HG03575 (cell line): Measurements from ENCODE around the gene EFNA2.
"Not testable (repeated sequence)": the region's sequence is repeated elsewhere in the genome, so short reads cannot be mapped to it uniquely, and the experiment has no call there.

Experiments
- ATAC-seq: cut with Tn5 transposase; IDR thresholded peaks from one replicate; pipeline ENCODE4 v1.9.1; 2021; ENCODE audit not compliant: unreplicated experiment, insufficient number of reproducible peaks, low FRiP score; ENCODE audit errors: extremely low read depth

The EFNA2 gene

GRCh38 chr19:1327125-1327524 lies 41.5 kb downstream of the EFNA2 start:
- ATAC-seq: no peak

GRCh38 chr19:1332208-1332607 lies 46.5 kb downstream of the EFNA2 start:
- ATAC-seq: not testable (repeated sequence)

- ATAC-seq: no peak
Measured at GRCh38 chr19:1336079-1336684, 50.5 kb downstream of the EFNA2 start.

- no peak for ATAC-seq
Measured at GRCh38 chr19:1340681-1341469, 55.2 kb downstream of the EFNA2 start.

- no peak for ATAC-seq
Measured at GRCh38 chr19:1343041-1343440, 57.4 kb downstream of the EFNA2 start.

DNA sequence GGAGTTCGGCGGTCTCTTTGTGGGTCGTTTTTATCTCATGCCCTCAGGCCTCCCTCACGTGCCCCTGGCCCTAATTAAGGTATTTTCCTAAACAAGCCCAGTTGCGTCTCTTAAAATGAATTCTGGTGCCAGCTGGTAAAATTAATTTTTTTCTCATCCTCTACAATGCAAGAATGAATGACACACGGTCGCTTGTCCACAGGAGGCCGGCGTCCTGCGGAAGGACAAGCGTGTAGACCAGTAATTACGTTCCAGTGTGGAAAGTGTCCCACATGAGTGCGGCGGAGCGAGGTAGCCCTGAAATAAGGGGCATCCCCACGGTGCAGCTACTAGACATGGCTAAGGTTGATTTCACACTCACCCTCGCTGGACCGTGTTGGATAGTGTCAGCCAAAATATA lies 63.5 kb downstream of the EFNA2 start:
- ATAC-seq: no peak

- no peak for ATAC-seq
Measured at GRCh38 chr19:1350867-1351266, 65.2 kb downstream of the EFNA2 start.
